Endothelial cell of umbilical vein (primary cell): ENCODE measurements around the gene SIX1. TPM values are rescaled to one million over a fixed set of nuclear protein-coding genes. Genes with fewer than 3 reads are reported as not detected.

Experiments used
- BruUV-seq: library from RNA; stranded (reverse); fragments of 400-500 nt; replicated peaks from 2 replicates; lab custom pipeline; 2021; lab: Mats Ljungman, UMichigan
- CTCF ChIA-PET: fragments of 300-600, 350-600 bp; sonication (Branson Sonifier 250); formaldehyde crosslinking; loops from one replicate; lab custom pipeline; 2021; ENCODE audit warnings: antibody characterized with exemption, inconsistent platforms; lab: Charles Lee
- POLR2A ChIA-PET: fragments of 300-600, 350-600 bp; sonication (Branson Sonifier 250); formaldehyde crosslinking; loops from one replicate; lab custom pipeline; 2021; ENCODE audit warnings: antibody characterized with exemption, inconsistent platforms; lab: Charles Lee
- DNase-seq: peaks from one replicate; pipeline ENCODE4 v3.0.0-alpha.2; 2011; ENCODE audit warnings: low read depth, low spot score
- FAIRE-seq: peaks from 2 replicates; lab custom pipeline; 2011; peaks lifted over from hg19 to GRCh38; lab: Jason Lieb, UNC
- H2AFZ ChIP-seq: 2 replicates; pipeline ENCODE4 v1.6.0; 2012; ENCODE audit warnings: low read depth, low read length, control low read depth, inconsistent platforms
- H3K27ac ChIP-seq: 2 replicates; pipeline ENCODE4 v1.5.1; 2011; ENCODE audit warnings: low read depth, mild to moderate bottlenecking, control low read depth, low read length, moderate library complexity; ENCODE audit not compliant: insufficient read depth
- H3K27me3 ChIP-seq, 2 experiments: 2 replicates each; pipeline versions ENCODE4 v1.6.0 to v1.6.1; 2011; ENCODE audit warnings: low read length in 2 of 2, mixed read lengths in 1 of 2; ENCODE audit not compliant: control insufficient read depth in 2 of 2, insufficient read depth in 2 of 2
- H3K36me3 ChIP-seq, 2 experiments: 2 replicates in 1 of 2; 3 replicates in 1 of 2; pipeline ENCODE4 v1.5.1; 2011; ENCODE audit warnings: low read length in 2 of 2, mild to moderate bottlenecking in 1 of 2, moderate library complexity in 1 of 2; ENCODE audit not compliant: control insufficient read depth in 2 of 2, insufficient read depth in 2 of 2; ENCODE audit errors: extremely low read depth in 1 of 2
- H3K4me1 ChIP-seq: 3 replicates; pipeline ENCODE4 v1.5.1; 2011; ENCODE audit warnings: mild to moderate bottlenecking, low read length; ENCODE audit not compliant: control insufficient read depth, insufficient read depth; ENCODE audit errors: extremely low read depth
- H3K4me2 ChIP-seq: 2 replicates; pipeline ENCODE4 v1.6.1; 2011; ENCODE audit warnings: low read length, control low read depth, mixed read lengths; ENCODE audit not compliant: insufficient read depth
- H3K4me3 ChIP-seq, 3 experiments: fragments of 200-600 bp in 1 of 3; sonication (generic), shearing (Covaris generic) in 1 of 3; replicated peaks in 1 of 3; 2 replicates each; pipeline ENCODE4 v1.5.1; 2011 to 2016; ENCODE audit warnings: control low read depth in 3 of 3, low read length in 3 of 3, mild to moderate bottlenecking in 2 of 3, inconsistent platforms in 1 of 3, low read depth in 1 of 3, moderate library complexity in 1 of 3; ENCODE audit not compliant: insufficient read depth in 1 of 3
- H3K79me2 ChIP-seq: 2 replicates; pipeline ENCODE4 v1.6.0; 2012; ENCODE audit warnings: low read length, inconsistent platforms; ENCODE audit not compliant: control insufficient read depth, insufficient read depth
- H3K9ac ChIP-seq: replicated peaks from 2 replicates; pipeline ENCODE3; 2011; ENCODE audit warnings: low read length, control low read depth; ENCODE audit not compliant: insufficient read depth; ENCODE audit errors: extremely low read depth
- H3K9me1 ChIP-seq: replicated peaks from 3 replicates; pipeline ENCODE4 v1.6.0; 2011; ENCODE audit warnings: mild to moderate bottlenecking, low read length; ENCODE audit not compliant: control insufficient read depth, insufficient read depth; ENCODE audit errors: extremely low read depth
- H3K9me3 ChIP-seq: replicated peaks from 2 replicates; pipeline ENCODE4 v1.5.1; 2012; ENCODE audit warnings: low read length, inconsistent platforms; ENCODE audit not compliant: control insufficient read depth, insufficient read depth
- H4K20me1 ChIP-seq: replicated peaks from 2 replicates; pipeline ENCODE3; 2011; ENCODE audit warnings: mild to moderate bottlenecking, low read length; ENCODE audit not compliant: control insufficient read depth, insufficient read depth; ENCODE audit errors: extremely low read depth
- CTCF ChIP-seq, 2 donors: IDR thresholded peaks; 1 replicate in 1 of 2; 2 replicates in 1 of 2; pipeline ENCODE4 v1.5.1; 2011; ENCODE audit warnings: low read length in 2 of 2, mild to moderate bottlenecking in 2 of 2, moderate library complexity in 2 of 2, control low read depth in 1 of 2, inconsistent platforms in 1 of 2, low read depth in 1 of 2; ENCODE audit not compliant: insufficient read depth in 1 of 2; ENCODE audit errors: extremely low read depth in 1 of 2
- EZH2 ChIP-seq: IDR thresholded peaks from 2 replicates; pipeline ENCODE4 v1.6.1; 2012; ENCODE audit warnings: borderline replicate concordance, low read depth, mild to moderate bottlenecking, moderate library complexity, low read length, inconsistent platforms; ENCODE audit not compliant: severe bottlenecking
- JUN ChIP-seq: IDR thresholded peaks from 2 replicates; pipeline ENCODE4 v1.6.1; 2011; ENCODE audit warnings: borderline replicate concordance, low read depth; ENCODE audit not compliant: insufficient read length, insufficient read depth
- MAX ChIP-seq: IDR thresholded peaks from 2 replicates; pipeline ENCODE4 v1.6.1; 2011; ENCODE audit not compliant: insufficient read depth, insufficient read length
- POLR2A ChIP-seq: IDR thresholded peaks from 2 replicates; pipeline ENCODE4 v1.6.1; 2012; ENCODE audit warnings: low read depth, mild to moderate bottlenecking, control low read depth, low read length
- POLR2AphosphoS5 ChIP-seq: IDR thresholded peaks from 2 replicates; pipeline ENCODE4 v1.6.1; 2012; ENCODE audit warnings: low read depth, mild to moderate bottlenecking, control low read depth, low read length, moderate library complexity; ENCODE audit not compliant: insufficient read depth
- dilution Hi-C: fragments of 300-500 bp; cut with MboI; formaldehyde crosslinking; loops from one replicate; pipeline ENCODE4 v1.15.0; 2019; ENCODE audit warnings: low sequenced_read_pairs; ENCODE audit not compliant: extremely low pct_ligation_motif_present
- intact Hi-C: fragments of 100-400 bp; cut with micrococcal nuclease; formaldehyde crosslinking; loops from one replicate; pipeline ENCODE4 v1.10.0; 2022
- polyA plus RNA-seq, 4 experiments: library from polyadenylated mRNA; depleted of rRNA in 3 of 4; stranded (reverse) in 3 of 4; unstranded in 1 of 4; fragments of >200 nt; gene quantifications; 2 replicates each; pipeline versions ENCODE4 v1.2.1 to v1.2.3, GENCODE V29; 2011 to 2012; ENCODE audit warnings: missing spikeins in 1 of 4
- total RNA-seq: library from RNA; stranded (reverse); gene quantifications from 2 replicates; pipeline ENCODE4 v1.2.3, GENCODE V29; 2021

Gene SIX1
- total and polyA plus RNA-seq, 2 donors (not counting 3 experiments of a cell fraction or from before 2014, with no cell fraction given) = 0.40 to 0.55 TPM

- Histone ChIP-seq H4K20me1 (peaks cover 2% of the 10 kb centered on the region), H3K27ac (no peak overlapping the region), H3K9ac (no peak overlapping the region), H3K27me3 (peaks cover 68 to 97% of the 10 kb centered on the region in 2 experiments), H3K9me3 (no peaks in the 10 kb centered on the region), H3K79me2 (no peaks in the 10 kb centered on the region), H3K4me1 (peaks cover 14% of the 10 kb centered on the region), H2AFZ (no peak overlapping the region), H3K4me3 (no peak overlapping the region), H3K36me3 (no peaks in the 10 kb centered on the region), H3K9me1 (no peaks in the 10 kb centered on the region), H3K4me2 (no peak overlapping the region)
- dilution Hi-C loops (loop anchor here (25.0 kb wide), 2 partner anchors 396 to 621 kb away; no protein-coding TSS in a partner anchor), intact Hi-C loops (no loop called here)
- POLR2A ChIA-PET = no interaction called here
- BruUV-seq = no TSS peak
- CTCF ChIA-PET = interaction anchor here (0.7 to 1.5 kb wide), 3 partner anchors 16 to 626 kb away, joined by 3 to 4 read pairs (median 3); no protein-coding TSS in a partner anchor
- FAIRE-seq (peak; percentile 21), DNase-seq (no peak)
- TF ChIP-seq EZH2 (peak; percentile 32), POLR2A (no peak), JUN (no peak), POLR2AphosphoS5 (no peak), MAX (no peak), CTCF (IDR thresholded peaks at IDR 0.05; ENCODE audit: extremely low read depth in 1 of 2, insufficient read depth in 1 of 2, low read depth in 1 of 2, low read length in 2 of 2) (no peak)
Measured at GRCh38 chr14:60640859-60641741, 8.2 kb downstream of the SIX1 start.
